ENCODE data around the gene SYTL5.

GRCh38 chrX:38008658-38009057 is 2.3 kb downstream of the SYTL5 start:
- no peak for TF ChIP-seq CTCF (IDR thresholded peaks at IDR 0.05)
- TF ChIP-seq POLR2A (IDR thresholded peaks at IDR 0.05; ENCODE audit: low read depth), result no peak
- no peak for TF ChIP-seq EP300 (IDR thresholded peaks at IDR 0.05)

Measured in esophagus muscularis mucosa (tissue), 4 donors.